Coronary artery (tissue), 2 donors: ENCODE measurements around the gene RAD51B.
A peak's percentile ranks its signal among the peaks of the same experiment; 100 is the strongest.

Source experiments
- DNase-seq: peaks from one replicate; pipeline ENCODE4 v3.0.0-alpha.2; 2017; ENCODE audit warnings: low spot score
- H3K27ac ChIP-seq, 2 donors: fragments of 200-600 bp; sonication (generic); one replicate each; pipeline ENCODE4 v1.5.1; 2016 to 2019
- H3K4me3 ChIP-seq: fragments of 200-600 bp; sonication (generic); 2 replicates; pipeline ENCODE4 v1.5.1; 2016; ENCODE audit warnings: mild to moderate bottlenecking, moderate library complexity
- TF ChIP-seq, protein P1 (sequence below): fragments of 200-600 bp; sonication (generic); IDR thresholded peaks from one replicate; pipeline ENCODE4 v1.5.1; 2019; ENCODE audit warnings: antibody characterized with exemption

The RAD51B gene

GRCh38 chr14:68714991-68715924 lies 895.7 kb downstream of the RAD51B start:
- TF ChIP-seq, protein P1, sequence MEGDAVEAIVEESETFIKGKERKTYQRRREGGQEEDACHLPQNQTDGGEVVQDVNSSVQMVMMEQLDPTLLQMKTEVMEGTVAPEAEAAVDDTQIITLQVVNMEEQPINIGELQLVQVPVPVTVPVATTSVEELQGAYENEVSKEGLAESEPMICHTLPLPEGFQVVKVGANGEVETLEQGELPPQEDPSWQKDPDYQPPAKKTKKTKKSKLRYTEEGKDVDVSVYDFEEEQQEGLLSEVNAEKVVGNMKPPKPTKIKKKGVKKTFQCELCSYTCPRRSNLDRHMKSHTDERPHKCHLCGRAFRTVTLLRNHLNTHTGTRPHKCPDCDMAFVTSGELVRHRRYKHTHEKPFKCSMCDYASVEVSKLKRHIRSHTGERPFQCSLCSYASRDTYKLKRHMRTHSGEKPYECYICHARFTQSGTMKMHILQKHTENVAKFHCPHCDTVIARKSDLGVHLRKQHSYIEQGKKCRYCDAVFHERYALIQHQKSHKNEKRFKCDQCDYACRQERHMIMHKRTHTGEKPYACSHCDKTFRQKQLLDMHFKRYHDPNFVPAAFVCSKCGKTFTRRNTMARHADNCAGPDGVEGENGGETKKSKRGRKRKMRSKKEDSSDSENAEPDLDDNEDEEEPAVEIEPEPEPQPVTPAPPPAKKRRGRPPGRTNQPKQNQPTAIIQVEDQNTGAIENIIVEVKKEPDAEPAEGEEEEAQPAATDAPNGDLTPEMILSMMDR = no peak
- Histone ChIP-seq H3K27ac (no peak overlapping the region), H3K4me3 (no peak overlapping the region)
- DNase-seq = peak; percentile 41

DNA sequence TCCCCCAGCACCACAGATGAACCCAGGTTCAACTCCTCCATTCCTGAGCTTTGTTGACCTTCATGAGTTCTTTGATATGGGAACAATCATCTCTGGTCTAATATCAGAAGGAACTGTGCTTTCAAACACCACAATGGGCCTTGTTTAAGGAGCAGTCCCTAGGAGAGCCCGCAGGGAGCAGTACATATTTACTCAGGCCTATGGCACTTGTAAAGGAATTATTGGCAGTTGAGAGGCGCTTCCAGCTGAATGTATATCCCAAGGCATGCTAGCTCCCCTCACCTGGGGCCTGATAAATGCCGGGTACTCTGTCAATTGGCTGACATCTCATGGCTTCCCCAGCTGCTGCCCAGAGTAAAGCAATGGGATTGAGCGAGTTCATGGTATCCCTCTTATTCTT lies 897.1 kb downstream of the RAD51B start:
- Histone ChIP-seq H3K4me3 (no peak overlapping the region), H3K27ac (no peak overlapping the region)
- TF ChIP-seq, protein P1 = no peak
- DNase-seq = peak; percentile 33

- Histone ChIP-seq H3K4me3 (no peak overlapping the region), H3K27ac (no peak overlapping the region)
- TF ChIP-seq, protein P1 = no peak
- no peak for DNase-seq
Observed at GRCh38 chr14:68718023-68718990, 898.7 kb downstream of the RAD51B start.

- Histone ChIP-seq H3K27ac (no peak overlapping the region), H3K4me3 (no peak overlapping the region)
- TF ChIP-seq, protein P1 = no peak
- DNase-seq = no peak
Observed at GRCh38 chr14:68719634-68720384, 900.2 kb downstream of the RAD51B start.

DNA sequence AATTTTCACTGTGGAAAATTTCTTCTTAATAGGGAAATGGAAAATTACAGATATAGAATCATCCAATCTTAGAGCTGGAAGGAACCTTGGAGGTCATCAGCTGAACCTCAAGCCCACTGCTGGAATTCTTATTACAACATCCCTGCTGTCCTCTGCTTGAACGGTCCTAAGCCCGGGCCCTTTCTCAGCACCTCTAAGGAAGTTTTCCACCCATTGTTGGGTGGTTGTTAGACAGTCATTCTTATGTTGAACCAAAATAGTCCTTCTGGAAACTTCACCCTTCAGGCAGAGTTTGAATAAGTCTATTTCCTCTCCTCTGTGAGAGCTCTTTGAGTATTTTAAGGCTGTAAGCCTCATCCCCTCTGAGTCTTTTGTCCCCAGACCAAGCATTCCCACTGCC lies 902.6 kb downstream of the RAD51B start:
- TF ChIP-seq, protein P1 = no peak
- Histone ChIP-seq H3K4me3 (no peak overlapping the region), H3K27ac (no peak overlapping the region)
- no peak for DNase-seq

GRCh38 chr14:68722968-68723566 lies 903.5 kb downstream of the RAD51B start:
- TF ChIP-seq, protein P1 = no peak
- Histone ChIP-seq H3K4me3 (no peak overlapping the region), H3K27ac (no peak overlapping the region)
- DNase-seq = no peak
